Measurements from ENCODE around the gene SQSTM1. TPM values are rescaled to one million over a fixed set of nuclear protein-coding genes. Genes with fewer than 3 reads are reported as not detected.

Gene SQSTM1
- total RNA-seq, 1 experiment from 2014 or later: 484 TPM

- DNase-seq: no peak
- no peak overlapping the region for H3K4me3 ChIP-seq
Measured at GRCh38 chr5:179816796-179817469, 3.8 kb upstream of the SQSTM1 start.

DNA sequence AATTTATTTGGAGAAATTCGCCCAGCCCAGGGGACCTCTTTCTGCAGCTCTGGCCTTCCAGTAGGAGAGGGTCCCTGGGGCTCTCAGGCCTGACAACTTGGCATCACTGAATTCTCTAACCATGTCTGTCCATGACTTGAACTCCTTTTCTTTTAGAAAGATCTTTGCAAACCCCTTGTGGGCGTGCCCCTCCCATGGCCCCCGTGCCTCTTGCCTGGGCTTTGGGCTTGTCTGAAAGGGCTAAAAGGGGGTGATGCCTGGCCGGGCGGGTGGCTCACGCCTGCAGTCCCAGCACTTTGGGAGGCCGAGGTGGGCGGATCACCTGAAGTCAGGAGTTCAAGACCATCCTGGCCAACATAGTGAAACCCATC is 3.2 kb upstream of the SQSTM1 start:
- no peak for DNase-seq
- no peak overlapping the region for H3K4me3 ChIP-seq
- H3K36me3 ChIP-seq: peaks cover 34% of the 10 kb centered on the region
- H3K27me3 ChIP-seq: no peaks in the 10 kb centered on the region
- H3K9me3 ChIP-seq: no peaks in the 10 kb centered on the region

More at GRCh38 chr5:179816796-179817469, 3.8 kb upstream of the SQSTM1 start:
- no peaks in the 10 kb centered on the region for H3K27me3 ChIP-seq
- H3K36me3 ChIP-seq: peaks cover 34% of the 10 kb centered on the region
- no peaks in the 10 kb centered on the region for H3K9me3 ChIP-seq

GRCh38 chr5:179817890-179818745 is 2.6 kb upstream of the SQSTM1 start:
- Histone ChIP-seq H3K36me3 (peaks cover 34% of the 10 kb centered on the region), H3K9me3 (no peaks in the 10 kb centered on the region), H3K4me3 (no peak overlapping the region), H3K27me3 (no peaks in the 10 kb centered on the region)
- no peak for DNase-seq

- Histone ChIP-seq H3K36me3 (peaks cover 38% of the 10 kb centered on the region), H3K9me3 (no peaks in the 10 kb centered on the region), H3K4me3 (no peak overlapping the region; the same call in 1 of the 2 replicates), H3K27me3 (no peaks in the 10 kb centered on the region)
- peak; percentile 97 for DNase-seq
Measured at GRCh38 chr5:179818746-179819295, 1.9 kb upstream of the SQSTM1 start.

DNA sequence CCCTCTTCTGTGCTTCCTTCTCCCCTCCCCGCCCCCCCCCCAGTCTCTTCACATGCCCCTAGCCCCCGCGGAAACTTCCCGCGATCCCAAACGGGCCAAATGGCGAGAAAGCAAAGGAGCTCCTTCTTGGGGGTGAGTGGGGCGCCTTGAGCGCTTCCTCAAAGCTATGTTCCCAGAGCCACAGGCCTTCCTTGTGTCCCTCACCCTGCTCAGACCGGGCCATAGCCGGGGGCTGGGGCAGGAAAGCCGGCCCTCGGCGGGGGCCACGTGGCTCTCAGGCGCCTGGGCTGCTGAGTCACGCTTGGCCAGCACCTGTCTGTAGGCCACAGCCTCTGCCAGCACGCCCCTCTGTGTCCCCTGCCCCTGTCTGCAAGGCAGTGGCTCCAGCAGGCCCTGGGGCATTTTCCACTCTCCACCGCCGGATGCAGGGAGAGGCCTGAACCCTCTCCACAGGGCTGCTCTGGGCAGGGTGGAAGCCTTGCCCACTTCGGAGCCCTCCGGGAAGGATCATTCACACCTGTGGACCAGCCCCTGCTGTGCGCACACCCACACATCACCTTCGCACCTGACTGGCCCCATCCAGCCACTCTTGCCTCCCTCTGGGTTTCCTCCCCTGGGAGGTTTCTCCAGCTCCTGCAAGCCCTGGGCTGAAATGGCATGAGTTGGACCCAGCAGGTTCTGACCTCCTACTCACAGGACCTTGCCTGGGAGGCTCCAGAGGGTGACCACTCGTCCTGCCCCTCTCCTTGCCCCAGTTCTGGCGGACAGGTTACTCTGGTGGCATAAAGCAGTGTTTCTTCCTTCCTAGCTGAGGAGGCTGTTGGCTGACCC is 1.2 kb upstream of the SQSTM1 start:
- Histone ChIP-seq H3K9me3 (no peaks in the 10 kb centered on the region), H3K27me3 (no peaks in the 10 kb centered on the region), H3K4me3 (no peak overlapping the region; the same call in 1 of the 2 replicates), H3K36me3 (peaks cover 39% of the 10 kb centered on the region)
- peak; percentile 92 for DNase-seq

- H3K27me3 ChIP-seq: no peaks in the 10 kb centered on the region
- no peaks in the 10 kb centered on the region for H3K9me3 ChIP-seq
- DNase-seq: no peak
- peak overlapping the region; percentile 79 for H3K4me3 ChIP-seq
- H3K36me3 ChIP-seq: peaks cover 39% of the 10 kb centered on the region
Measured at GRCh38 chr5:179820127-179820482, 600 bp upstream of the SQSTM1 start.

DNA sequence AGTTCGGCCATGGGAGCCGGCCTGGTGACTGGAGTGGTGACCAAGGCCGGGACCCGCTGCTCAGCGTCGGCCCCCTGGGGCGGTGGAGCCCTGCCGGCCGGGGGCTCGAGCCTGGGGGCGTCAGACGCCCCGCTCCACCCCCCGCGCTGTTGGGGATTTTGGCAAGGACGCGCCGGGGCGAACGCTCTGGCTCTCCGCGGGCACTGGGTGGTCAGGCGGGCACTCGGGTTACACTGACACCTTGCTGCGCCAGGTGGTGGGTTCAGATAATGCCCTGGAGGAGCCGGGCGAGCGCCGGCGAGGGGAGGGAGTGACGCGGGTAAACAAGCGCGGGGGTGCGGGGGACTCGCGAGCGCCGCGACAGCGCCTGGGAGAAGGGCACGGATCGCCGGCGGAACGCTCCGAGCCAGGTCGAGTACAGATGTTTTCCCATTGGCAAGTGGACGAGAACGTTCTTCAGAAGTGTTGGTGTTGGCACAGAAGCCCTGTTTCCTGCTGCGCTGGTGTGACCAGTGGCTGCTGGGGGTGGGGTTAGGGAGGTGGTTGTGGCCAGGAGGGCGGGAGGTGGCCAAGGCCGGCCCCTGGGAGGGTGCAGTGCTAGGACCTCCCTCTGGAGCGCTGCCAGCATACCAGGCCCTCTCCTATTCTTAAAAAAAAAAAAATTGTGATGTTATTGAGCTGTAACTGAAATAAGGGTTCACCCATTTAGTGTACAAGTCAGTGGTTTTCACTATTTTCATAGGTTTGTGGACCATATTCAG is 773 bp downstream of the SQSTM1 start:
- Histone ChIP-seq H3K4me3 (peak overlapping the region; percentile 79), H3K36me3 (peaks cover 48% of the 10 kb centered on the region), H3K9me3 (no peaks in the 10 kb centered on the region), H3K27me3 (no peaks in the 10 kb centered on the region)
- peak; percentile 98 for DNase-seq

- H3K4me3 ChIP-seq: peak overlapping the region; percentile 79
- peaks cover 54% of the 10 kb centered on the region for H3K36me3 ChIP-seq
Measured at GRCh38 chr5:179822059-179822432, 1.3 kb downstream of the SQSTM1 start.

GRCh38 chr5:179822444-179822990 is 1.8 kb downstream of the SQSTM1 start:
- Histone ChIP-seq H3K36me3 (peaks cover 59% of the 10 kb centered on the region), H3K27me3 (no peaks in the 10 kb centered on the region), H3K9me3 (no peaks in the 10 kb centered on the region), H3K4me3 (peak overlapping the region; percentile 79)
- DNase-seq: no peak

More at GRCh38 chr5:179822059-179822432, 1.3 kb downstream of the SQSTM1 start:
- DNase-seq: no peak
- Histone ChIP-seq H3K9me3 (no peaks in the 10 kb centered on the region), H3K27me3 (no peaks in the 10 kb centered on the region)

GRCh38 chr5:179823937-179824744 is 3.4 kb downstream of the SQSTM1 start:
- no peaks in the 10 kb centered on the region for H3K27me3 ChIP-seq
- H3K4me3 ChIP-seq: no peak overlapping the region
- no peak for DNase-seq
- peaks cover 75% of the 10 kb centered on the region for H3K36me3 ChIP-seq
- no peaks in the 10 kb centered on the region for H3K9me3 ChIP-seq

- Histone ChIP-seq H3K9me3 (no peaks in the 10 kb centered on the region), H3K36me3 (peaks cover 81% of the 10 kb centered on the region), H3K4me3 (no peak overlapping the region), H3K27me3 (no peaks in the 10 kb centered on the region)
- DNase-seq: no peak
Measured at GRCh38 chr5:179824745-179825112, 4.0 kb downstream of the SQSTM1 start.

GRCh38 chr5:179825655-179826182 is 5.0 kb downstream of the SQSTM1 start:
- DNase-seq: no peak
- H3K9me3 ChIP-seq: peaks cover 3% of the 10 kb centered on the region; the same call in 1 of the 2 replicates
- H3K4me3 ChIP-seq: no peak overlapping the region
- H3K36me3 ChIP-seq: peaks cover 88% of the 10 kb centered on the region
- no peaks in the 10 kb centered on the region for H3K27me3 ChIP-seq

DNA sequence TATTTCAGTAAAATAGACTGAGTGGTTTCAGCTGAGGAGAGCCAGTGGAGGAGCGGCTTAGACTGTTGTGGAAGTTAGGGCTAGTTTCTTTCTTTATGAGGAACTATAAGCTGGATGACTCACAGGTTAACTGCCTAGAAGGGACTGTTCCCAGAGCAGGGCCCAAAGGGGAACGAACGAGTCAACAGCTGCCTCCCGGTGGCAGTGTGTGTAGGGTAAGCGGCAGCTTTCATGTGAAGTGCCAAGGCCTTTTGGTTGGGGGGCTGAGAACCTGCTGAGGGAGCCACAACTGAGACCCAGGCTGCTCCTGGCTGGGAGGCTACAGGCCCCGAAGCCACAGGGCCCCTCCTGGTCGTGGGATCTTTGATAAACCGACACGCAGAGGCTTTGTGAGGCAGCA is 7.0 kb downstream of the SQSTM1 start:
- Histone ChIP-seq H3K4me3 (no peak overlapping the region), H3K36me3 (peaks cover 99% of the 10 kb centered on the region), H3K27me3 (no peaks in the 10 kb centered on the region), H3K9me3 (peaks cover 3% of the 10 kb centered on the region; the same call in 1 of the 2 replicates)
- DNase-seq: peak; percentile 66

- Histone ChIP-seq H3K4me3 (no peak overlapping the region), H3K27me3 (no peaks in the 10 kb centered on the region), H3K9me3 (peaks cover 3% of the 10 kb centered on the region; the same call in 1 of the 2 replicates), H3K36me3 (peaks cover 100% of the 10 kb centered on the region)
- no peak for DNase-seq
Measured at GRCh38 chr5:179828756-179829421, 8.2 kb downstream of the SQSTM1 start.

Measured in MG63 (cell line).